ENCODE data around the gene CCDC141.

- no peak for TF ChIP-seq EZH2 (IDR thresholded peaks at IDR 0.05; ENCODE audit: low read depth, unreplicated experiment)
- TF ChIP-seq CTCF (conservative IDR thresholded peaks at IDR 0.05; ENCODE audit: low read depth in 2 of 2) = no peak
- no peak for TF ChIP-seq EZH2phosphoT487 (IDR thresholded peaks at IDR 0.05; ENCODE audit: unreplicated experiment)
- no peak for TF ChIP-seq POLR2AphosphoS5 (IDR thresholded peaks at IDR 0.05; ENCODE audit: low read depth)
These were observed at the start of gene CCDC141 for GRCh38 chr2:179049546-179050311.

Data from GM23338 (cell line).